Esophagus (tissue), 2 donors: ENCODE data around the gene AGAP1. TPM values are rescaled to one million over a fixed set of nuclear protein-coding genes. Genes with fewer than 3 reads are reported as not detected.

Source experiments
- H3K27ac ChIP-seq, 2 donors: one replicate each; pipeline ENCODE4 v1.5.1; 2013; ENCODE audit warnings: low read depth in 2 of 2, mild to moderate bottlenecking in 2 of 2, inconsistent platforms in 1 of 2, low read length in 1 of 2, moderate library complexity in 1 of 2
- H3K27me3 ChIP-seq, 2 donors: one replicate each; pipeline ENCODE4 v1.6.1; 2013; ENCODE audit warnings: low read length in 2 of 2, control low read depth in 1 of 2, mild to moderate bottlenecking in 1 of 2; ENCODE audit not compliant: insufficient read depth in 2 of 2, control insufficient read depth in 1 of 2
- H3K36me3 ChIP-seq, 2 donors: one replicate each; pipeline ENCODE4 v1.6.1; 2013; ENCODE audit warnings: low read length in 1 of 2; ENCODE audit not compliant: control insufficient read depth in 2 of 2, insufficient read depth in 2 of 2
- H3K4me1 ChIP-seq, 2 donors: one replicate each; pipeline ENCODE4 v1.6.1; 2013; ENCODE audit warnings: low read length in 1 of 2; ENCODE audit not compliant: control insufficient read depth in 2 of 2, insufficient read depth in 2 of 2
- H3K4me3 ChIP-seq, 2 donors: one replicate each; pipeline ENCODE4 v1.5.1; 2013; ENCODE audit warnings: low read length in 2 of 2, mild to moderate bottlenecking in 2 of 2, low read depth in 1 of 2, moderate library complexity in 1 of 2
- H3K9me3 ChIP-seq, 2 donors: one replicate each; pipeline ENCODE4 v1.6.1; 2013; ENCODE audit warnings: mild to moderate bottlenecking in 2 of 2, low read depth in 1 of 2, low read length in 1 of 2, moderate library complexity in 1 of 2; ENCODE audit not compliant: control insufficient read depth in 2 of 2, insufficient read depth in 1 of 2
- WGBS, 2 donors: extraction: QIAGEN DNeasy Blood & Tissue Kit; methylation state at CpG; one replicate each; pipeline ENCODE4 v1.1.7; 2013; 5-methylcytosine and 5-hydroxymethylcytosine counted together
- polyA plus RNA-seq, 2 donors: library from polyadenylated mRNA; stranded (reverse); fragments of 200-250 nt; gene quantifications; one replicate each; pipeline ENCODE4 v1.2.3, GENCODE V29; 2013
- donor health status: healthy with polysubstance abuse.
- donor health status: Bipolar disorder and iron deficiency.

The AGAP1 gene
- polyA plus RNA-seq, 2 donors, result 4.9 TPM

GRCh38 chr2:236070236-236070635 is 576.4 kb downstream of the AGAP1 start:
- H3K9me3 ChIP-seq, result no peaks in the 10 kb centered on the region
- H3K36me3 ChIP-seq, result no peaks in the 10 kb centered on the region
- no peak overlapping the region for H3K4me3 ChIP-seq
- H3K27ac ChIP-seq, result no peak overlapping the region
- WGBS, 2 donors, result 92 to 95% methylated on average over 7 of the region's 7 CpGs
- no peaks in the 10 kb centered on the region for H3K27me3 ChIP-seq
- H3K4me1 ChIP-seq, result no peaks in the 10 kb centered on the region

DNA sequence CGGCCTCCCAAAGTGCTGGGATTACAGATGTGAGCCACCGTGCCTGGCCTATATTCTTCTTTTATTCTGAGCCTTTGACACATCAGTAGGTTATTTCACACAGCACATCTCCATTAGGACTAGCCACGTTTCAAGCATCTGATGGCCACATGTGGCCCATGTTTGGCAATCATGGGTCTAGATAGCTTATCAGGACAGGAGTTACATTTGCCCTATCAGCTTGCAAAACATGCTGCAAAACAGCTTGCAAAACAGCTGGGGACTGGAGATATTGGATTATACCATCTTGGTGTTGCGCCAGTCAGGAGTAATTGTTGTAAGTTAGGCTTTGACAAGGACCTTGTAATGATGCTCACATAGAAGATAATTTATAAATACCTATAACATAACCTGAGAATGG is 579.4 kb downstream of the AGAP1 start:
- Histone ChIP-seq H3K27me3 (no peaks in the 10 kb centered on the region), H3K9me3 (peaks cover 0 to 2% of the 10 kb centered on the region in 2 donors), H3K36me3 (no peaks in the 10 kb centered on the region), H3K4me3 (no peak overlapping the region), H3K27ac (no peak overlapping the region), H3K4me1 (no peaks in the 10 kb centered on the region)
- 90 to 95% methylated on average over 4 of the region's 4 CpGs for WGBS, 2 donors

GRCh38 chr2:236073867-236074655 is 580.2 kb downstream of the AGAP1 start:
- no peaks in the 10 kb centered on the region for H3K27me3 ChIP-seq
- H3K27ac ChIP-seq, result no peak overlapping the region
- H3K9me3 ChIP-seq, result peaks cover 0 to 2% of the 10 kb centered on the region in 2 donors
- H3K4me1 ChIP-seq, result no peaks in the 10 kb centered on the region
- WGBS, 2 donors, result 83 to 87% methylated on average over 8 of the region's 8 CpGs
- H3K36me3 ChIP-seq, result no peaks in the 10 kb centered on the region
- no peak overlapping the region for H3K4me3 ChIP-seq

- Histone ChIP-seq H3K27ac (no peak overlapping the region), H3K27me3 (no peaks in the 10 kb centered on the region), H3K4me1 (no peaks in the 10 kb centered on the region), H3K36me3 (no peaks in the 10 kb centered on the region), H3K4me3 (no peak overlapping the region), H3K9me3 (peaks cover 0 to 2% of the 10 kb centered on the region in 2 donors)
- 94% methylated on average over 11 of the region's 11 CpGs for WGBS, 2 donors
These were observed 582.0 kb downstream of the AGAP1 start for GRCh38 chr2:236075802-236076201.

DNA sequence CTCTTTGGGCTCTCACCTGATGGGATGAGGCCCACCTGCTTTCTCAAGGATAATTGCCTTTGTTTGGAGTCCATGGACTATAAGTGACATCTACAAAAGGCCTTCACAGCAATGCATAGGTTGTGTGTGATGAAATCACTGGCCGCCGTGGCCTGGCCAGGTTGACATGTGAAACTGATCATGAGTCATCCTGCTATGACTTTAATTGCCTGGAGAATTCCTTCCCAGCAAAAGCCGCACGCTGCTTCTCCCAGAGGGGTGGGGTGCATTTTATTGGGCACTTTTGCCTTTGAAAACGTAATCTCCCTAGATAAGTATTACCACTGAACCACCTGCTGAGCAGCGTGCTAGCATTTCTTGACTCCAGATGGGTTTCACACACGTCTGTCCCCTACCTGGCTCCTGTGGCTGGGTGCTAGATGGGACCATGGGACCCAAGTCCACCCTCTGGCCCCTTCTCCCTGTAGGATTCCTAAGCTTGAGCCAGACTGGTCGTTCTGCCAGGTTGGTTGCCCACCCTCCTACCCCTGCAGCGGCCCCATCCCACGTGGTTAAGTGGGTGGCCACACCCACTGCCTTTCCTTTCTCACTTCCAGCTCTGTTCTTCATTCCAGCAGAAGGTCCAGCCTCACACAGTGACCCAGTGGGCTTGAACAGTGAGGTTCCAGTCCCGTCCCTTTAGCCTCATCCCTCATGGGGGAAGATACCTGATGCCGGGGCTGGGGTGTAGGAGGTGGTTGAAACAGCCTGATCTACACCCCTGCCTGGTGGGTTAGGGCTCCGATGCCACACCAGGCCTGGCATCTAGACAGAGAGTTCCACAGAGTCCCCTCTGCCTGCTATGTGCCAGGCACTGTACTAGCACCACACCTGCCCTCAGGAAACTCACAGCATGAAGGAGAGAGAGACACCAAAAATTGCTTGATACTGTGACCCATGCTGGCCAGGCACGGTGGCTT is 584.7 kb downstream of the AGAP1 start:
- Histone ChIP-seq H3K27ac (no peak overlapping the region), H3K4me3 (no peak overlapping the region), H3K4me1 (no peaks in the 10 kb centered on the region), H3K9me3 (peaks cover 0 to 2% of the 10 kb centered on the region in 2 donors), H3K27me3 (no peaks in the 10 kb centered on the region), H3K36me3 (no peaks in the 10 kb centered on the region)
- 76 to 80% methylated on average over 14 of the region's 14 CpGs for WGBS, 2 donors

DNA sequence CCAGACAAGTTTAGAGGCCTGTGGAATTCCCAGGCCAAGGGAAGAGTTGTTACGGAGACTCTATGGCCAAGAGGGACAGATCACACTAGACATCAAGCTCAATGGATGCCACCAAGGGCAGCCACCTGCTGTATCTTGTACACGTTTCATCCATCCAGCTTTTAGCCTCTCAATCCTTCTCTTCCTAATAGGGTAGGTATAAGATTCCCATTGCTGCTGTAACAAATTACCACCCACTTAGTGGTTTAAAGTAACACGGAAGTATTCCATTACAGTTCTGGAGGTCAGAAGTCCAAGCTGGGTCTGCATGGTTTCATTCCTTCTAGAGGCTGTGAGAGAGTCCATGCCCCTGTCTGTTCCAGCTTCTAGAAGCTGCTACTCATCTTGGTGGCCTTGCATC is 586.6 kb downstream of the AGAP1 start:
- H3K9me3 ChIP-seq, result peaks cover 0 to 2% of the 10 kb centered on the region in 2 donors
- peaks cover 0 to 1% of the 10 kb centered on the region in 2 donors for H3K4me1 ChIP-seq
- H3K27ac ChIP-seq, result no peak overlapping the region
- no peaks in the 10 kb centered on the region for H3K36me3 ChIP-seq
- no peak overlapping the region for H3K4me3 ChIP-seq
- WGBS, 2 donors, result 99% methylated on average over 3 of the region's 3 CpGs
- H3K27me3 ChIP-seq, result no peaks in the 10 kb centered on the region

DNA sequence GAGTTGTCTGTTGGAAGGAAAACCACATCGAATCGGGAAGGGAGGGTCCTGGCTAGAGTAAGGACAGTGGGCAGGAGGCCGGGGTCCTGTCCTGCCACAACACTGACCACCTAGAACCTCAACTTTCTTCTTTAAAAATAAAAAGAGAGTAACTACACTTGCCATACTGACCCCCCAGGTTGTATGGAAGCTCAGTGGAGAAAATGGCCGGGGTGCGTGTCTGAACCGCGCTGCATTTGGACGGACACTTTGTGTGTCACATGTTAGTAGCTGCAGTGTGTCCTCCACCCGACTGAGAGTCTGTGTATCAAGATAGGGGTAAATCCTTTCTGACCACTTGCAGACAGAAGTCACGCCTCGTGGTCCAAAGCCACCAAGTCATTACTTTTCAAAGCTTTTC is 587.3 kb downstream of the AGAP1 start:
- Histone ChIP-seq H3K36me3 (no peaks in the 10 kb centered on the region), H3K4me1 (peaks cover 0 to 3% of the 10 kb centered on the region in 2 donors), H3K27me3 (no peaks in the 10 kb centered on the region), H3K27ac (no peak overlapping the region), H3K9me3 (no peaks in the 10 kb centered on the region), H3K4me3 (no peak overlapping the region)
- WGBS, 2 donors, result 91 to 94% methylated on average over 11 of the region's 11 CpGs

DNA sequence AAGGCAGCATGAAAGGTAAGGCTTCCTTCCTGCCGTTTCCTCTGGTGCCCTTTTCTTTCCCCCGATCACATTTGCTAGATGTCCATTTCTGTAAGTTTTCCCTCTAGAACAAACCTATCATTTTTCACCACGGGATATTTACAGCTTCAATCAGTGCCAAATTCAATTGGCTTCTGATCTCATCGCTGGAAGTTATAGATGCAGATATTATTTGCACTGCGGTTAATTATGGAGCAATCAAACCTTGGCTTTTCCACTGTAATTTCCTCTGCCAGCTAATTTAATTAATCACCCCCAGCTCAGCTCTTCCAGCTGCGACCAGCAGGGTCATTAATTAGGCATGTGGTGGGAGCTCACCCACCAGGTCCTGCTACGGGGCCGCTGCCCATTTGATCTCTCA is 588.2 kb downstream of the AGAP1 start:
- 76 to 77% methylated on average over 8 of the region's 8 CpGs for WGBS, 2 donors
- Histone ChIP-seq H3K4me3 (no peak overlapping the region), H3K4me1 (peaks cover 0 to 3% of the 10 kb centered on the region in 2 donors)

GRCh38 chr2:236083934-236084333 is 590.1 kb downstream of the AGAP1 start:
- no peaks in the 10 kb centered on the region for H3K9me3 ChIP-seq
- H3K27me3 ChIP-seq, result no peaks in the 10 kb centered on the region
- H3K27ac ChIP-seq, result no peak overlapping the region
- 65 to 82% methylated on average over 8 of the region's 8 CpGs for WGBS, 2 donors
- H3K36me3 ChIP-seq, result no peaks in the 10 kb centered on the region
- H3K4me1 ChIP-seq, result peaks cover 0 to 3% of the 10 kb centered on the region in 2 donors
- H3K4me3 ChIP-seq, result no peak overlapping the region

More for the DNA sequence above, 588.2 kb downstream of the AGAP1 start:
- Histone ChIP-seq H3K27ac (no peak overlapping the region), H3K27me3 (no peaks in the 10 kb centered on the region), H3K9me3 (no peaks in the 10 kb centered on the region), H3K36me3 (no peaks in the 10 kb centered on the region)
